Loucy (cell line): ENCODE data around the gene RYR2.

ENCODE experiments used
- CTCF ChIP-seq: fragments of 200-600 bp; sonication (generic); conservative IDR thresholded peaks from 2 replicates; pipeline ENCODE4 v1.5.1; 2014; ENCODE audit warnings: mild to moderate bottlenecking, antibody characterized with exemption, low read length
- EZH2phosphoT487 ChIP-seq: fragments of 200-600 bp; IDR thresholded peaks from 2 replicates; pipeline ENCODE4 v1.6.1; 2018; ENCODE audit warnings: antibody characterized with exemption, mild to moderate bottlenecking, moderate library complexity, borderline replicate concordance

DNA sequence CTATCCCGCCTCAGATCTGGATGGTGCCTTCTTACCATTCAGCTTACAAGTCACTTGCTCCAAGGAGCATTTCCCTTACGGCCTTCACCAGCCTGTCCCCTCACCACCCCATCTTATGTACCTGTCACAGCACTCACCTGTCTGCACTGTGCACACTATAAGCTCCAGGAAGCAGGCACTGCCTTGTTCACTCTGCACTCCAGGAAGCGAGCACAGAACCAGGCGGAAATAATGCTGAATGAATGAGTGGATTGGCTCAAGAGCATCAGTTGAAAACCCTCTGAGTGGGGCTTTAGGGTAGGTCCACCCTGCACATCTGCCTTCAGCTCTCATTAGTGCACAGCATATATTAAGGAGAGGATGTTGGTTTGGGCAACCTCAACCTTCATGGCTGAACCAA lies 8.9 kb upstream of the RYR2 start:
- TF ChIP-seq CTCF (no peak), EZH2phosphoT487 (no peak)
